K562 (cell line): ENCODE measurements around the gene ATP6V0A4.

Experiments used
- FOXJ3 ChIP-seq: sonication (generic); formaldehyde crosslinking; IDR thresholded peaks from 2 replicates; pipeline ENCODE4 v1.4.0; 2020; ENCODE audit warnings: mild to moderate bottlenecking, missing genetic modification reagents
- HDAC8 ChIP-seq: fragments of 450-650 bp; IDR thresholded peaks from 2 replicates; pipeline ENCODE4 v1.6.1; 2016; ENCODE audit warnings: mild to moderate bottlenecking, missing genetic modification characterization, moderate library complexity, missing compliant biosample characterization
- TAF15 ChIP-seq: fragments of 200-400 bp; formaldehyde crosslinking; IDR thresholded peaks from 2 replicates; pipeline ENCODE4 v1.6.1; 2017; ENCODE audit warnings: mild to moderate bottlenecking, low read depth, low read length, moderate library complexity
- TF ChIP-seq, protein P1 (sequence below): sonication (generic); formaldehyde crosslinking; IDR thresholded peaks from 2 replicates; pipeline ENCODE4 v1.8.0; 2022; ENCODE audit warnings: mild to moderate bottlenecking, low read depth, missing genetic modification reagents
- TF ChIP-seq, protein P2 (sequence below): fragments of 150-350 bp; IDR thresholded peaks from 2 replicates; pipeline ENCODE4 v1.6.1; 2014; ENCODE audit warnings: low read depth, mild to moderate bottlenecking, low read length, borderline replicate concordance

DNA sequence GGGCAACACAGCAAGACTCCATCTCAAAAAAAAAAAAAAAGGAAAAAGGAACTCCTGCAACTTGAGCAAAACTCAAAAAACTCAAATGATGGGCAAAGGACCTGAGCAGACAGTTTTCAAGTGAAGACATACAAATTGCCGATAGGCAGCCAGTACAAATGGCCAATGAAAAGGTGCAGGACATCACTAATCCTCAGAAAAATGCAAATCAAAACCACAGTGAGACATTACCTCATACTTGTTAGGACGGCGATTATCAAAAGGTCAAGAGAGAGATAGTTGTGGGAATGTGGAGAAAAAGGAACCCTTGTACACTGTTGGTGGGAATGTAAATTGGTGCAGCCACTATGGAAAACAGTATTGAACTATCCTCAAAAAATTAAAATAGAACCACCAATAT is 113.7 kb downstream of the ATP6V0A4 start:
- TF ChIP-seq HDAC8 (tag): no peak
- no peak for TF ChIP-seq FOXJ3 (CRISPR knock-in tag)
- TF ChIP-seq, protein P1, sequence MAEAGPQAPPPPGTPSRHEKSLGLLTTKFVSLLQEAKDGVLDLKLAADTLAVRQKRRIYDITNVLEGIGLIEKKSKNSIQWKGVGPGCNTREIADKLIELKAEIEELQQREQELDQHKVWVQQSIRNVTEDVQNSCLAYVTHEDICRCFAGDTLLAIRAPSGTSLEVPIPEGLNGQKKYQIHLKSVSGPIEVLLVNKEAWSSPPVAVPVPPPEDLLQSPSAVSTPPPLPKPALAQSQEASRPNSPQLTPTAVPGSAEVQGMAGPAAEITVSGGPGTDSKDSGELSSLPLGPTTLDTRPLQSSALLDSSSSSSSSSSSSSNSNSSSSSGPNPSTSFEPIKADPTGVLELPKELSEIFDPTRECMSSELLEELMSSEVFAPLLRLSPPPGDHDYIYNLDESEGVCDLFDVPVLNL (CRISPR knock-in tag): no peak
- TF ChIP-seq TAF15: no peak
- TF ChIP-seq, protein P2, sequence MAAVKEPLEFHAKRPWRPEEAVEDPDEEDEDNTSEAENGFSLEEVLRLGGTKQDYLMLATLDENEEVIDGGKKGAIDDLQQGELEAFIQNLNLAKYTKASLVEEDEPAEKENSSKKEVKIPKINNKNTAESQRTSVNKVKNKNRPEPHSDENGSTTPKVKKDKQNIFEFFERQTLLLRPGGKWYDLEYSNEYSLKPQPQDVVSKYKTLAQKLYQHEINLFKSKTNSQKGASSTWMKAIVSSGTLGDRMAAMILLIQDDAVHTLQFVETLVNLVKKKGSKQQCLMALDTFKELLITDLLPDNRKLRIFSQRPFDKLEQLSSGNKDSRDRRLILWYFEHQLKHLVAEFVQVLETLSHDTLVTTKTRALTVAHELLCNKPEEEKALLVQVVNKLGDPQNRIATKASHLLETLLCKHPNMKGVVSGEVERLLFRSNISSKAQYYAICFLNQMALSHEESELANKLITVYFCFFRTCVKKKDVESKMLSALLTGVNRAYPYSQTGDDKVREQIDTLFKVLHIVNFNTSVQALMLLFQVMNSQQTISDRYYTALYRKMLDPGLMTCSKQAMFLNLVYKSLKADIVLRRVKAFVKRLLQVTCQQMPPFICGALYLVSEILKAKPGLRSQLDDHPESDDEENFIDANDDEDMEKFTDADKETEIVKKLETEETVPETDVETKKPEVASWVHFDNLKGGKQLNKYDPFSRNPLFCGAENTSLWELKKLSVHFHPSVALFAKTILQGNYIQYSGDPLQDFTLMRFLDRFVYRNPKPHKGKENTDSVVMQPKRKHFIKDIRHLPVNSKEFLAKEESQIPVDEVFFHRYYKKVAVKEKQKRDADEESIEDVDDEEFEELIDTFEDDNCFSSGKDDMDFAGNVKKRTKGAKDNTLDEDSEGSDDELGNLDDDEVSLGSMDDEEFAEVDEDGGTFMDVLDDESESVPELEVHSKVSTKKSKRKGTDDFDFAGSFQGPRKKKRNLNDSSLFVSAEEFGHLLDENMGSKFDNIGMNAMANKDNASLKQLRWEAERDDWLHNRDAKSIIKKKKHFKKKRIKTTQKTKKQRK: no peak
